CD4-positive, alpha-beta T cell (primary cell): ENCODE measurements around the gene OR10H4. TPM values are rescaled to one million over a fixed set of nuclear protein-coding genes. Genes with fewer than 3 reads are reported as not detected.

Experiments
- ATAC-seq: fragments of 200-7000 bp; cut with Tn5 transposase; one replicate; pipeline ENCODE4 v1.10.0; 2022; ENCODE audit warnings: mild to moderate bottlenecking; ENCODE audit not compliant: poor library complexity
- CTCF ChIA-PET: fragments of 350-600 bp; sonication (Branson Sonifier 250); formaldehyde crosslinking; loops from one replicate; lab custom pipeline; 2021; ENCODE audit warnings: antibody characterized with exemption, inconsistent platforms; lab: Charles Lee
- POLR2A ChIA-PET: fragments of 350-600 bp; sonication (Branson Sonifier 250); formaldehyde crosslinking; loops from one replicate; lab custom pipeline; 2021; ENCODE audit warnings: antibody characterized with exemption, inconsistent platforms; lab: Charles Lee
- DNase-seq, 14 experiments: peaks; one replicate each; pipeline ENCODE4 v3.0.0-alpha.2; 2013 to 2020; ENCODE audit warnings: mixed read lengths in 2 of 14
- H3K27ac ChIP-seq, 2 donors: one replicate each; pipeline versions ENCODE4 v1.5.1 to v1.7.0; 2013; ENCODE audit warnings: low read length in 2 of 2, low read depth in 1 of 2, mild to moderate bottlenecking in 1 of 2
- H3K27me3 ChIP-seq, 2 experiments: 1 replicate in 1 of 2; 2 replicates in 1 of 2; pipeline versions ENCODE4 v1.6.1 to v1.7.0; 2013; ENCODE audit warnings: low read length in 2 of 2, control low read depth in 1 of 2, mild to moderate bottlenecking in 1 of 2, moderate library complexity in 1 of 2; ENCODE audit not compliant: insufficient read depth in 2 of 2, control insufficient read depth in 1 of 2
- H3K36me3 ChIP-seq: one replicate; pipeline ENCODE4 v1.6.1; 2013; ENCODE audit warnings: low read length, control low read depth; ENCODE audit not compliant: insufficient read depth
- H3K4me1 ChIP-seq: one replicate; pipeline ENCODE4 v1.6.1; 2013; ENCODE audit warnings: low read length, control low read depth; ENCODE audit not compliant: insufficient read depth
- H3K4me3 ChIP-seq: one replicate; pipeline ENCODE4 v1.5.1; 2013; ENCODE audit warnings: mild to moderate bottlenecking, low read length, moderate library complexity
- H3K9me3 ChIP-seq, 2 experiments: 1 replicate in 1 of 2; 2 replicates in 1 of 2; pipeline versions ENCODE4 v1.6.1 to v1.7.0; 2013; ENCODE audit warnings: low read length in 2 of 2, mild to moderate bottlenecking in 2 of 2, control low read depth in 1 of 2, moderate library complexity in 1 of 2; ENCODE audit not compliant: control insufficient read depth in 1 of 2, insufficient read depth in 1 of 2
- H3K27ac Mint-ChIP-seq: one replicate; pipeline ENCODE4 v1.8.0; 2020; ENCODE audit warnings: mixed read lengths
- H3K27me3 Mint-ChIP-seq: one replicate; pipeline ENCODE4 v1.8.0; 2021; ENCODE audit warnings: mixed read lengths
- H3K36me3 Mint-ChIP-seq: one replicate; pipeline ENCODE4 v1.8.0; 2021; ENCODE audit warnings: low read depth, mixed read lengths
- H3K4me1 Mint-ChIP-seq: one replicate; pipeline ENCODE4 v1.8.0; 2021; ENCODE audit warnings: low read depth, mixed read lengths
- H3K4me3 Mint-ChIP-seq: one replicate; pipeline ENCODE4 v1.8.0; 2020; ENCODE audit warnings: mild to moderate bottlenecking, mixed read lengths
- H3K9me3 Mint-ChIP-seq: one replicate; pipeline ENCODE4 v1.8.0; 2020; ENCODE audit warnings: mixed read lengths
- CTCF ChIP-seq: fragments of 200-600 bp; IDR thresholded peaks from one replicate; pipeline ENCODE4 v1.8.0; 2022; ENCODE audit warnings: antibody characterized with exemption, mild to moderate bottlenecking
- intact Hi-C, 2 experiments: fragments of 100-400 bp; cut with DNase I in 1 of 2; cut with micrococcal nuclease in 1 of 2; formaldehyde crosslinking; loops; one replicate each; pipeline versions ENCODE4 v1.15.1 to v1.9.0; 2023 to 2025; cut with DNase I, micrococcal nuclease
- total RNA-seq, 174 experiments: library from RNA in 2 of 174; stranded (reverse) in 2 of 174; gene quantifications; one replicate each; pipeline ENCODE4 v1.2.3 and lab custom pipeline; 2021 to 2026

OR10H4 gene
- total RNA-seq, 2 experiments from 2014 or later = not detected

- Histone ChIP-seq H3K36me3 (no peaks in the 10 kb centered on the region), H3K9me3 (peaks cover 11 to 18% of the 10 kb centered on the region in 2 experiments), H3K27ac (no peak overlapping the region), H3K27me3 (peaks cover 36 to 56% of the 10 kb centered on the region in 2 experiments), H3K4me3 (no peak overlapping the region), H3K4me1 (peaks cover 3% of the 10 kb centered on the region)
- Mint-ChIP-seq H3K9me3 (peaks cover 3% of the 10 kb centered on the region), H3K27ac (no peak overlapping the region), H3K36me3 (no peaks in the 10 kb centered on the region), H3K27me3 (peaks cover 79% of the 10 kb centered on the region), H3K4me3 (no peak overlapping the region), H3K4me1 (no peaks in the 10 kb centered on the region)
- CTCF ChIA-PET = no interaction called here
- intact Hi-C loops = no loop called here
- ATAC-seq = no peak
- POLR2A ChIA-PET = no interaction called here
- no peak for TF ChIP-seq CTCF
- no peak for DNase-seq
Measured at GRCh38 chr19:15913384-15913783, 35.4 kb upstream of the OR10H4 start.

DNA sequence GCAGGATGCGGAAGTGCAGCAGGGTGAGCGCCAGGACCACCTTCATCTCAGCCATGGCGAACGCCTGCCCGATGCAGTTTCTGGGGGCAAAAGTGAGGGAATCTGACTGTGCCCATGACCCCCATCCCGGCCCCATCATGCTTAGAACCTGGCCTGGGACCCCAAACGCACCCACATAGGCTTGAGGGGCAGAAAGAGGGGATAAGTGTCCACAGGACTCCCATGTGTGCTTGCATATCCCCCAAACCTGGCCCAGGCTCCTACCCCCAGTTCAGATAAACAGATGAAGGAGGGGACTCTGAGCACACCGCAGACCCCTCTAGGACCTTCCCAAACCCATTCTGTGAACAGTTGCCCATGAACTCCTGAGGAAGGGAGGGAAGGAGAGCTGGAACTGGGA lies 35.0 kb upstream of the OR10H4 start:
- H3K4me3 Mint-ChIP-seq = no peak overlapping the region
- intact Hi-C loops = no loop called here
- DNase-seq (no peak), ATAC-seq (no peak)
- Histone ChIP-seq H3K4me1 (peaks cover 3% of the 10 kb centered on the region), H3K27me3 (peaks cover 36 to 52% of the 10 kb centered on the region in 2 experiments), H3K36me3 (no peaks in the 10 kb centered on the region), H3K27ac (no peak overlapping the region), H3K9me3 (peaks cover 11 to 18% of the 10 kb centered on the region in 2 experiments), H3K4me3 (no peak overlapping the region)
- no peaks in the 10 kb centered on the region for H3K36me3 Mint-ChIP-seq
- H3K9me3 Mint-ChIP-seq = peaks cover 3% of the 10 kb centered on the region
- H3K27me3 Mint-ChIP-seq = peaks cover 79% of the 10 kb centered on the region
- H3K27ac Mint-ChIP-seq = no peak overlapping the region
- no peaks in the 10 kb centered on the region for H3K4me1 Mint-ChIP-seq
- POLR2A ChIA-PET = no interaction called here
- CTCF ChIA-PET = no interaction called here
- no peak for TF ChIP-seq CTCF

GRCh38 chr19:15915109-15915508 lies 33.7 kb upstream of the OR10H4 start:
- Histone ChIP-seq H3K9me3 (peaks cover 11 to 18% of the 10 kb centered on the region in 2 experiments), H3K36me3 (no peaks in the 10 kb centered on the region), H3K27ac (no peak overlapping the region), H3K4me3 (no peak overlapping the region), H3K27me3 (peaks cover 33 to 50% of the 10 kb centered on the region in 2 experiments), H3K4me1 (peaks cover 3% of the 10 kb centered on the region)
- no peaks in the 10 kb centered on the region for H3K4me1 Mint-ChIP-seq
- peaks cover 3% of the 10 kb centered on the region for H3K9me3 Mint-ChIP-seq
- no peak for ATAC-seq
- no peak overlapping the region for H3K4me3 Mint-ChIP-seq
- POLR2A ChIA-PET = no interaction called here
- intact Hi-C loops = no loop called here
- CTCF ChIA-PET = no interaction called here
- TF ChIP-seq CTCF = no peak
- H3K36me3 Mint-ChIP-seq = no peaks in the 10 kb centered on the region
- no peak for DNase-seq
- H3K27ac Mint-ChIP-seq = no peak overlapping the region
- H3K27me3 Mint-ChIP-seq = peaks cover 71% of the 10 kb centered on the region
